ENCODE measurements around the gene TRPC6.

TRPC6 gene

DNA sequence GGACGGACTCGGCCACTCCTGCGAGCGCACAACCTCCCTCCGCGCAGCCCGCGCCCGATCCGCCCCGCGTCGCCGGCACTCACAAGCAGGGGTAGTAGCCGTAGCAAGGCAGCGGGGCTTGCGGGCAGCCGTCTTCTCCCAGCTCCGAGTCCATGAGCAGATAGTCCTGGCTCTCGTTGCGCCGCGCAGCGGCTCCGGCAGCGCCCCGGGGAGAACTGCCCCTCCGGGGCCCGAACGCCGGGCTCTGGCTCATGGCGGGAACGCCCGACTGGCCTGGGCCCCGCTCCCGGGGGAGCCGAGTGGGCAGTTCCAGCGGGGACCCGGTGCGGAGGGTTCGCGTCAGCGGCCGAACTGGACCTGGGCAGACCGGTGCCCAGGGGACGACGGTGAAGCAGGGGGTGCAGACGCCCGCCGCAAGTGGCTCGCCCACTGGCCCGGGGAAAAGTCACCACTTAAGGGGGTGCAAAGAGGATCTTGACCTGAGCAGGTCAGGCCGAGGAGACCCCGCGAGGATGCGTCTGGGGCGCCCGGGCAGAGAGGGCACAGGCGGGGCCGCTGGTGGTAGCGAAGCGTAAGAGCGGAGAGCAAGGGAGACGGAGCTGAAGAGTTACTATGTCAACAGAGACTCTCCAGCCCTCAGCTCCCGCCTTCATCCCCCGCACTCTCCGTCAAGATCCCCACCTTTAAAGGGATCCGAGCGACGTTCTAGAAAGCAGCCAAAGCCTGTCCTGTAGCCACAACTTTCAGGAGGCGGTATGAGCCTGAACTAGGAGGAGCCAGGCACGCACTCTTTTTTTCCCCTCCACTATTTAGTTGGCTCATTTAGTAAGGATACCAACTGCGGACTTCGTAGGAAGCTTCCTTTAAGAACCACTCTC is at the start of gene TRPC6:
TRPC6 (minus strand) TSS at position 757 of the 878 bp plus-strand sequence; CDS start at position 253, 504 bp downstream.
- peak; percentile 28 for DNase-seq

DNA sequence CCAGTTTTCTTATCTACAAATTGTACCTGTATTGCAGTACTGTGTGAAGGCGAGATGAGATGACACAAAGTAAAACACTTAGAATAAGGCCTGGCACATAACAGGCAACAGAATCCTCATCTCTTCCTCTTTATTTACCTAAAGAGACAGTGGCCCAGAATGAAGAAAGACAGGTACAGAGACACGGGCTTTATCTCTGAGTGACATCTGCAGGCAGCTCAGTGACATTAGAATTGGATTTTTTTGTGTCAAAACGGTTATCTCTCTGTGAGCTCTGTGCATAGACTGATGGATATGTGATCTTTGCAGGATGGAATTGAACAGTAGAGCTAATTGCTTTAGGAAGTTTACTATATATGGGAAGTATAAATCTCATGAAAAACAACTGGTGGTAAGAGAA is 36.2 kb upstream of the TRPC6 start:
- no peak for DNase-seq

DNA sequence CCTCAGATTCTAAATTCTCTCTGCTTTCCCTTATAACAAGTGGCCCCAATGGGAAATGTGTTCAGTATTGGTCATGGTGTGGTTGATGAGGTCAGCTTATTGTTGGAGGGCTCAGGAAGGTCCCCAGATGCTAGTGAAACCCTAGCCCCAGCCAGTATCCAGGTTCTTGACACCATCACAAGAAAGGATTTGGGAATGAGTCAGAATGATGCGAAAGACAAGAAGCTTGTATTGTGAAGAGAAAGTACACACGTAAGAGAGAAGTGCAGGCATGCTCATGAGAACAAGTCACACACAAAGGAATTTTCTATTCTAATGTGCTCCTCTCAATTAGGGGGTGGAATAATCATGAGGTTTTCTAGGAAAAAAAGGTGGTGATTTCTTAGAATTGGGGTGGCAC is 34.9 kb upstream of the TRPC6 start:
- DNase-seq: no peak

DNA sequence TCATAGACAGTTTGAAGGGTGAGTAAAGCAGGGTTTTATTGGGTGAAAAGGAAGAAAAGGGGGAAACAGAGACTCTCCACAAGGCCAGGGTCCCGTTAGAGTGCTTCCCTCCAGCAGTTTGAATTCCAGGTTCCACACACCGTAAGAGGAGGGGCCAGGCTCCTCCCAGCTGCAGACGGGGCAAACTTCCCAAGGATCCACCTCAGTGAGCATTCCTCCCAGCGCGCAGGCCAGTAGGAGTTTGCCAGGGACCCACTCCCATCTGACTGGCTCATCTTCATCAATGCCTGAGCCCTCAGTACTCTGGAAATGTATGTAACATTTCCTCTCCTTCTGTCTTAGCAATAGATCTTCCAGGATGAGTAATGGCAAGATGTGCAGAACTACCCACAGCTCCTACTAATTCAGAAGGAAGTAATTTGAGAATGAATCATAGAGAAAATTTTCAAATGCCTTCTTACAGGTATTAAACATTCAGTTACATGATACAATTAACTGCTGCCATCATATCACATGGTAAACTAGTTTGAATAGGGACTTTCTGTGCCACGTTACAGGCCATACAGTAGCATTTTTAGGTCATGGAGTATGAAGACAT is 34.0 kb upstream of the TRPC6 start:
- no peak for DNase-seq

DNA sequence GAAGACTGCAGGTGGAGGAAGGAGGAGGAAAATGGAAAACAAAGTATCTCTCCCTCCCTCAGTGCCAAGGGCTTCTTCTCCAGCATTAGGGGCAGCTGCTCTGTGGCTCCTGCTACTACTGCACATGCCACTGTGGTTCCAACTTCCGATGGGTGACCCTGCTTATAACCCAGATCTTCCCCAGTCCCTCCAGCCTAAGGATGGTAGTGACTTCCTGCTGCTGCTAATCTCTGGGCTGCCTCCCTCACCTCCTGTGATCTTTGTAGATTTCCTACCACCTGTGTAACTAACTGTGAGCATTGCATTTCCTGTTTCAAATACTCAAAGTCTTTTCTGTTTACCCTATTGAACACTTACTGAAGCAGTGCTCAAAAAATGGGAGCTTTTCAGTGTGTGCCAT is 28.7 kb upstream of the TRPC6 start:
- no peak for DNase-seq

DNA sequence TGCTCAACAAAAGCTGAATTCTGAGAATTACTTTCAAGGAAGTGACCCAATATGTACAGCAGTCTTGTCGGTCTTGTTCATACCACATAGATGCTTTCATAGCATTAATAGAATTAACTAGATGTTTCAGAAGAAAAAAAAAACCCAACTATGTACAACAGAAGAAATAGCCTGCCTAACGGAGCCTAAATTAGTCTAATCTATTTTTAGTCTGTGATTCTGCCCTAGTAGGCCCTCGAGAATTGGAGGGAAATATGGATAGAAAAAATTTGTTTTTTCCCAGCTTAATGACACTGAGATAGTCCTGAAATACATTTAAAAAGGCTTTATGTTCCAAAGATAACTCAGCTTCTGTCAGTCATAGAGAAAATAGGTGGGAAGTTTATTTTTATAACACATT is 17.1 kb upstream of the TRPC6 start:
- no peak for DNase-seq

DNA sequence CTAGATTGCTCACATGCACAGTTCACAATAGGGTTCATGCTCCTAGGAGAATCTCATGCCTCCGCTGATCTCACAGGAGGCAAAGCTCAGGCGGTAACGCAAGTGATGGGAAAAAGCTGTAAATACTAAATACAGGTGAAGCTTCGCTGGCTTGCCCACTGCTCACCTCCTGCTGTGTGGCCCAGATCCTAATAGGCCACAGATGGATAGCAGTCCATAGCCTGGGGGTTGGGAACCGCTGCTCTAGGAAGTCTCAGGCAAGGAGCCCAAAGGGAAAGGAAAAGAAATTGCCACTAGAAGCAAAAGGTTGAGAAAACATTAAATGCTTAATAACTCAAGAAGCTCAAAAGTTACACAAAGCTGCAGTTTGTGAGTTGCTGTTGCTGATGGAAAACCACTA is 3.2 kb upstream of the TRPC6 start:
- DNase-seq: no peak

DNA sequence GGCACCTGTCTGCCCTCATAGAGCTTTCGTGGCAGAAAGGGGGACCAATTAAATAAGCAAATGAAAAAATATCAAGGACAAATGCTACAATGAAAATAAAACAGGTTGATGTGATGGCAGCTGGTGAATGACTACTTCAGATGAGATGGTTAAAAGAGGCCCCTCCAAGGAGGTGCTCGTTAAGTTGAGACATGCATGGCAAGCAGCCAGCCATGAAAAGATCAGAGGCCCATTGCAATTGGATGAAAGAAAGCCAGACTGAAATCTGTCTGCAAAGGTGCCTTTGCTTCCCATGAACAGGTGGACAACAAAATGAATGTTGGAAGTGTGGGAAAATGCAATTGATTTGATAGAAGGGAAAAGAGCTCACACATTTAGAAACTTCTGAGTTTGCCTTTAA is 848 bp upstream of the TRPC6 start:
- DNase-seq: no peak

DNA sequence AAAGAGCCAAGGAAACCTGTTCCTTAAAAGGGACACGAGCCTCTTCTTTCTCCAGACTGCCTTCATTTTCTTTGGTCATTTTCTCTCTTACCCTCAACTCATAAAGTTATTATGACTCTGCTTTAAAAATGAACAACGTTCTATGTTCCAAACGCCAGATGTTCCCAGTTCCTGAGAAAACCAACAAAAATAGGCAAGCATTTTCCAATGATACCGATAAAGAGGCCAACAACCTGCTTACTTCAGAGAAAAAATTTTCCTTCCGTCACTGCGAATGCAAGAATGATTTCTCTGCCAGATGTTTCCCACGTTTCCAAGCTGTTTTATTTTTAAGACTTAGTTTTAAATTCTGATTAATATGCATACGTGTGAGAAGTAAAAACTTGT is 315 bp upstream of the TRPC6 start:
- DNase-seq: no peak

DNA sequence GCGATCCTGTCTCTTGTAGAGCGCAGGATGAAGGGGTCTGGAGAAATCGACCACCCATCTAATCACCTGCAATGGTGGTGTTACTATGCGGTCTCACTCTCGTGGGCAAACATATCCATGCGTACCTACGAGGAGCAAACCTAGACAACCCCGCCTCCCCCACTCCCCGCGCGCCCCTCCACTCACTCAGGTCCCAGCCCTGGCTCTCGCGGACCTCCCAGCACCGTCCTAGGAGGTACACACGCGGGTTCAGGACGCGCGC is 887 bp downstream of the TRPC6 start:
- DNase-seq: no peak

DNA sequence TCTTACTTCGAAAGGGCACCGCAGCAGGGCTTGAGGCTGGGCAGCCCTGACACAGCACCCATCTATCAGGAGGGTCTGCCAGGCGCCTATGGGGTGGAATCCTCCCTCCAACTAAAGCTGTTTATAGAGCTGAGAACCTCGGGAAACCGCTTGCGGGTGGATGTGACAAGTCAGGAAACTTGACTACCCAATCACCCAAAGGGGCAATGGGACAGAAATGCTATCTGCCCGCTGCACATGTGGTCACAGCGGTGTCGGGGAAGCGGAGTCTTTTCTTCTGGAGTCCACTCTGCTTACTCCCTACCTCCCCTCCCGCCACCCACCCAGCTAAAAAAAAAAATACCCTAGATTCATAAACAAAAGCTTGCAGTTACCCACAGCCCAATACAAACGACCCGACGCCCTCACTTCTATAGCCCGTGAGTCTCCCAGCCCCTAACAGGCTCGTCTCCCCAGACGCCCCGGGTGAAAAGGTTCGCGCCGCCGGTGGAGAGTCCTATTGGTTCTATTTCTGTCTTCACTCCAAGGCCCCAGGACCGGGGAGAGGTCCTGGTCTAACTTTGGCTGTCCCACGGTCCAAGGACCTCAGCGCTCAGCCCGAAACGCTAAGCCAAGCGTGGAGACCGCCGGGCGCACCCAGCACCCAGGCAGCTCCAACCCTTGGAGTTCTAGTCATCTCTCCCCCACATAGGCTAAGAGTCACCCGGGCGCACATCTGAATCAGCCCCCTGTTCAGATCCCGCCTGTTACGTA is 1.4 kb downstream of the TRPC6 start:
- DNase-seq: peak; percentile 20

DNA sequence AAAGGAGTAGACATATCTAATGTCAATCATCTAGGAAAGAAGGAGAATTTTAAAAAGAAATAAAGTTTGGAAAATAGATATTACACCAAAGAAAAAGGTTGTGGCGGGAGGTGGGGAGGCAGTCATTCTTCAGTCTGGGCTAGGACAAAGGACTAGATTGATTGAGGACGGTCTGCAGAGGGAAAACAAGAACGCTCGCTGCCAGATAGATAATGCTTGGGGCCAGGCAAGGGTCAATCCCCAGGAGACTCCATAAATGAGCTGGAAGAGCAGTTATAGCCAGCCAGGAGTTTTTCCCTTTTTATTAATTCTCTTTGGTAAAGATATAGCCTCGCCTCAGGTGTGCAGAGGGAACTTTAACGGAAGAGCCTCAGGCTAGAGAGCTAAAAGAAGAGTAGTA is 6.3 kb downstream of the TRPC6 start:
- no peak for DNase-seq

DNA sequence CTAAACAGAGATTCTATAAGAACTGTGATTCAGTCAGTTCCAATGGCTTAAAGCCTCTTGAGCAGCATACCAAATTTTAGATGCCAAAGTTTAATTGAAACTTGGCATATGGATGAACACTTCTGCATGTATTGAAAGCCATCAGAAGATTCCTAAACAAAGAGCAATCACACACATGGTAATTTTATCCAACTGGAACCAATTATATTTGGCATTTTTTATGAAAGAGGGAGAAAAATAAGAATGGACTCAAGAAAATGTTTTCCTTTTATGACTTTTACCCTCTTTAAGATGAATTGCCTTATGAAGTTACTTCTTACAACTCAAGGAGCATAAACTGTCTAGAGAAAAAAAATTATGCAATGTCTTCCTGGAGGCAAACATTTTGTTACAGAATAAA is 7.4 kb downstream of the TRPC6 start:
- no peak for DNase-seq

DNA sequence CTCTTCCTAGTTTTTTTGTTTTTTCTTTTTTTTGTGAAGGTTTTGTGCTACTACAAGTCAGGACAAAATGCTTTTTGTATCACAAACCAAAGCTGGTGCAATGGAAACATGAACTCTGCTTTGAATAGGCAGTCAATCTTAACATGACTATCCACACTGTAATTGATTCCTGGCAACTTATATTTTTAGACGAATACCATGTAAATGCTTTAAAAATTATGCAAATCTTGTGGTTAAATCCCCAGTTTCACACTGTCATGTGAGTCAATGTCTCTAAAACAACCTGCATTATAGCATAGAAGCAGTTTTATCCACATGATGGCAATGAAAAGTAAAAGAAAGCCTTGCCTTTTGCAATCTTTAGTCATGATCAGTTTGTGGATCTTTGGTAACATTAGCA is 8.9 kb downstream of the TRPC6 start:
- no peak for DNase-seq

DNA sequence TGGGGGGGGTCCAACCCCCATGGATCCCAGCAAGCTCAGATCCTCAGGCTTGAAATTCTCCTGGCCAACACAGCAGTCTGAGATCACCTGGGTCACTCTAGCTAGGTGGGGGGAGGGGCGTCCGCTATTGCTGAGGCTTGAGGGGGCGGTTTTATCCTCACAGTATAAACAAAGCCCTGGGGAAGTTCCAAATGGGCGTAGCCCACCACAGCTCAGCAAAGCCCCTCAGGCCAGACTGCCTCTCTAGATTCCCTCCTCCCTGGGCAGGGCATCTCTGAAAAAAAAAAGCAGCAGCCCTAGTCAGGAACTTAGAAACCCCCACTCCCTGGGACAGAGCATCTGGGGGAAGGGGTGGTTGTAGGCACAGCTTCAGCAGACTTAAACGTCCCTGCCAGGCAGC is 16.7 kb downstream of the TRPC6 start:
- no peak for DNase-seq

DNA sequence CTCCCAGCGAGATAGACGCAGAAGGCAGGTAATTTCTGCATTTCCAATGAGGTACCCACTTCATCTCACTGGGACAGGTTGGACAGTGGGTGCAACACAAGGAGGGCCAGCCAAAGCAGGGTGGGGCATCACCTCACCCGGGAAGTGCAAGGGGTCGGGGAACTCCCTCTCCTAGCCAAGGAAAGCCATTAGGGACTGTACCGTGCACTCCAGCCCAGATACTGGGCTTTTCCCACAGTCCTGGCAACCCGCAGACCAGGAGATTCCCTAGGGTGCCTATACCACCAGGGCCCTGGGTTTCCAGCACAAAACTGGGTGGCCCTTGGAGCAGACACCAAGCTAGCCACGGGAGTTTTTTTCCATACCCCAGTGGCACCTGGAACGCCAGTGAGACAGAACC is 17.2 kb downstream of the TRPC6 start:
- DNase-seq: no peak

DNA sequence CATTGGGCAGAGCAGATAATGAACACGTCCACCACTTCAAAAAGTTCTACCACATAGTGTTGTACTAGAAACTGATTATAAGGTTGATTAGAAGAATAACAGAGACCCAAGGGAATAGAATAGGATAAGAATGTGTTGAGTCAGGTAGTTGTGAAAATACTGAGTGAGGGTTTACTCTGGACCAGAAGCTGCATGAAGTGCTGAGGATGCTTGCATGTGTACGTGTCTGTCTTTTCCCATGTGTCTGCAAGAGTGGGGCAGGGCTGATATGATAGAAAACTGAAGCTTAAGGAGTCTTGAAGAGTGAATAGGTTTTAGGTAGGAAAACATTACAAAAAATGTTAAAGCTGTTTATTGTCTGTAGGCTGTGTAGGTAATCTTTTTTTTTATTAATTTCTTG is 20.6 kb downstream of the TRPC6 start:
- no peak for DNase-seq

DNA sequence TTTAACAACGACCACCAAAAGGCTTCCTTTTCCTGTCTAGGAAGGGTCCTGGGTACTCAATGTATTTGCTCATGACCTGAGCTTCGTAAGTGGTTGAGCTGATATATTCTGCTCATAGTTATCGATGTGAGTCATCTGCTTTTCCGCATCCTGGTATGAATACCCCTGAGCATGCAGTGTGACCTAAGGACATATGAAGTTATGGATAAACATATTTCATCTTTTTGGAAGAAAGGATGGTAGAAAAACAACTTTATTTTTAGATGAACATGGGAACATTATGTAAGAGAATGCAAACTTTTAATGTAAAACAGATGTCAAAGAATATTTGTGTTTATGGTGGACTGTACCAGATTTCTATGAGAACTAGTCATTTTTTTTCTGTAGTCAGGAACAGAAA is 28.4 kb downstream of the TRPC6 start:
- no peak for DNase-seq

DNA sequence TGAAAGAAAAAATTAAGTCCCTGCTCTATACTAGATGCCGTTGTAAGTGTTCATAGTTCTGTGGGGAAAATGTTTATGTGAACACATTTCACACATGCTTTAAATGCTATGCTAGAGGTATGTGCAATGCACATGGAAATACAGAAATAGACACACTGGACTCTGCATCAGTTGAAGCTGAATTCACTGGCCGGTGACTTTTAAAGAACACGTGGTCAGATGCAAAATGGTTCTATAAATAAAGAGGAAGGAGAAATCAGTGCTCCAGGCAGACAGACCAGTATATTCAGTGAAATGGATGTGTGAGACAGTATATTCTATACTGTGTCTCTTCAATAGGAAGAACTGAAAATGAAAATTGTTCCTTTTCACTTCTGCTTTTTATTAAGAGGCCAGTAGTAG is 29.9 kb downstream of the TRPC6 start:
- no peak for DNase-seq

DNA sequence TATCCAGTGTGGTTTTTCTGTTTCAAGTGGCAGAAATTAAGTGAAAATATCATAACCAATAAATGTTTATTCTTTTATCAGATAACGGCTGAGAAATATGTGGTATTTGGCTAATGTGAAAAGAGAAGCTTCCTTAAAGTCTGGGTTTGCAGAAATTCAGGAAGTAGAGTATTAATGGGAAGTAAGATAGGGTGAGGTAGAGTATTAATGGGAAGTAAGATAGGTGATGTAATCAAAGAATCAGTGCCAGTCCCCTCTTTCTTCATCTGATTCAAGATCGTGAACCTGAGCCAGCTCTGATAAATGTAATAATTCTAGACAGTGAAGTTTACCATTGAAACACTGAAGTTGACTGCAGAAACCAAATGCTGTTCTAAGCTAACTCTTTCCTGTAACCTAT is 30.9 kb downstream of the TRPC6 start:
- DNase-seq: no peak

DNA sequence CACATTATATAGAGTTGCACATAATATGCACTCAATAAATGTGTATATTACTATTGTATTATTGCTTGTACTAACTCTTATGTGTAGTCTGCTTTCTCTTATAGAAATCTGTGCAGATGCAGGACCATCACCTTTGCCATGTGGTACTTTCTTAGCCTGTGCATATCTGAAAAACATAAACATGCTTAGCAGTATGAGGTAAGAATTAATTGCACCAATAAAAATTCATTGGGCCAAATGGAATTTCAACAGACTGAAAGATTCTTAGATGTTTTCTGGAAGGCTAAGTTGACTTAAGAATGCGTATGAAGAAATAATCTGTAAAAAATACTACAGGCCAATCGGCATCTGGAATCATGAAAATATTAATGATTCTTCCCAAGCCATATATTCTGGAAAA is 55.3 kb downstream of the TRPC6 start:
- no peak for DNase-seq

DNA sequence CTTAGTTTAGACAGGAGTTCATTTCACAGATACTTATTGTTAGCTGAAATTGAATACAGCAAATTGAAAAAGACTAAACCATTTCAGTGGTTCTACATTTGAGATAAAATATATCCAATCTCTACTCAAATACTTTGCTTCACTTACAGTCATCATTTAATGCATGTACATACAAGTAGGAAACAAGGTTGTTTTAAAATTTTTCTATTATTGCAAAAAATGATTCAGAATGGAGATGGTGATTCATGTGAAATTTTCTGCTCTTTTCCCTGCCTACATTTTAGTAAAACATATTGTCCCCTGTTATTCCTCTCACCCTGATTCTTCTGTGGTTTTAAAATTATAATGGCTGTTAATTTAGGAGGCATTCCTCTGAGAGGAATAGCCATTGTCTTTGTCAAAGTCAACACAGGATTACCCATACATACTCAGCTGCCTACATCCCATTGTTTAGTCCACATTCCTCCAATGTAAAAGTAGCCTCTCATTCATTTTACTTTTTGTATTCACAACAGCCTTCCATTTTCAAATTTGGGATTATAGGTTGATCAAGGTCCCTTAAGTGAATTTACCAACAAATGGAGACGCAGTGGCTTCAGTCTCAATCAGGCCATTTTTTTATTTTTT is 60.1 kb downstream of the TRPC6 start:
- no peak for DNase-seq

DNA sequence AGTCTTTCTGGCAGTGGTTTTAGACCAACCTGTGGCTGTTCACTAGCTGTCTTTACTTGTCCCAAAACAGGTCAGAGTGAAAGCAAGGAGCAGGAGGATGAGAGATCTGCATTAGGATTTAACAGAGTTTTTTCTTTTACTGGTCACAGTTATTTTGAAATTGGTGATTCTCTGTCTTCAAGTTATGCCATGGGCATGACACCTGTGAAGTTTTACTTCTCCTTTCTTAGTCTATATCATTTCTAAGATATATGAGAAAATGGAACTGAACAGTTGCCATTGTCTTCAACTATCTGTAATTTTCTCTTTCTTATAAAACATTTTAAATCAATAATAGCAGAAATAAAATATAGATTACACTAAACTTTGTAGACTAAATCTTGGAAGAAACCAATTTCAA is 60.6 kb downstream of the TRPC6 start:
- no peak for DNase-seq

DNA sequence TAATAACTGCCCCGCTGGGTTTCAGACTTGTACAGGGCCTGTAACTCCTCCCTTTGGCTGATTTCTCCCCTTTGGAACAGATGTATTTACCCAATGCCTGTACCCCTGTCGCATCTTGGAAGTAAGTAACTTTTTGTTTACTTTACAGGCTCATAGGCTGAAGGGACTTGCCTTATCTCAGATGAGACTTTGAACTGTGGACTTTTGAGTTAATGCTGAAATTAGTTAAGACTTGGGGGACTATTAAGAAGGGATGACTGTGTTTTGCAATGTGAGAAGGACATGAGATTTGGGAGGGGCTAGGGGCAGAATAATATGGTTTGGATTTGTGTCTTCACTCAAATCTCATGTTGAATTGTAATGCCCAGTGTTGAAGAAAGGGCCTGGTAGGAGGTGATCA is 62.0 kb downstream of the TRPC6 start:
- no peak for DNase-seq

Data from NCI-H345 (cell line).